OCI-LY1 (cell line): Measurements from ENCODE around the gene CELF2.

ENCODE experiments used
- H2AFZ ChIP-seq: fragments of 200-600 bp; sonication (generic), shearing (Covaris generic); 2 replicates; pipeline ENCODE4 v1.6.0; 2014; ENCODE audit warnings: antibody characterized with exemption, mild to moderate bottlenecking, low read length
- H3F3A ChIP-seq: fragments of 200-600 bp; sonication (generic), shearing (Covaris generic); 2 replicates; pipeline ENCODE4 v1.6.0; 2014; ENCODE audit warnings: mild to moderate bottlenecking, antibody characterized with exemption, low read length, moderate library complexity; ENCODE audit not compliant: insufficient read depth
- H3K27ac ChIP-seq: fragments of 200-600 bp; sonication (generic); 2 replicates; pipeline ENCODE4 v1.5.1; 2014; ENCODE audit warnings: low read length, mixed run types, mild to moderate bottlenecking, low read depth; ENCODE audit not compliant: poor library complexity, severe bottlenecking
- H3K27me3 ChIP-seq: fragments of 200-600 bp; sonication (generic); 2 replicates; pipeline ENCODE4 v1.6.0; 2014; ENCODE audit warnings: antibody characterized with exemption, mild to moderate bottlenecking, low read length, moderate library complexity; ENCODE audit not compliant: insufficient read depth
- H3K36me3 ChIP-seq: fragments of 200-600 bp; sonication (generic); 2 replicates; pipeline ENCODE4 v1.6.1; 2014; ENCODE audit warnings: mild to moderate bottlenecking, antibody characterized with exemption, low read length, moderate library complexity, mixed read lengths; ENCODE audit not compliant: insufficient read depth
- H3K4me1 ChIP-seq: fragments of 200-600 bp; sonication (generic); 2 replicates; pipeline ENCODE4 v1.5.1; 2014; ENCODE audit warnings: mild to moderate bottlenecking, low read length, moderate library complexity; ENCODE audit not compliant: insufficient read depth, severe bottlenecking
- H3K4me2 ChIP-seq: fragments of 200-600 bp; sonication (generic), shearing (Covaris generic); 2 replicates; pipeline ENCODE4 v1.6.1; 2014; ENCODE audit warnings: low read length
- H3K4me3 ChIP-seq: fragments of 200-600 bp; sonication (generic); 2 replicates; pipeline ENCODE4 v1.5.1; 2014; ENCODE audit warnings: low read length, low read depth, mild to moderate bottlenecking, mixed read lengths; ENCODE audit not compliant: poor library complexity, severe bottlenecking
- H3K79me2 ChIP-seq: fragments of 200-600 bp; shearing (Covaris generic); 2 replicates; pipeline ENCODE4 v1.6.1; 2016; ENCODE audit warnings: mixed run types, low read length, mixed read lengths; ENCODE audit not compliant: insufficient read depth
- H3K9ac ChIP-seq: fragments of 200-600 bp; sonication (generic), shearing (Covaris generic); 2 replicates; pipeline ENCODE4 v1.6.1; 2014; ENCODE audit warnings: mild to moderate bottlenecking, low read length, mixed read lengths
- H3K9me2 ChIP-seq: fragments of 200-600 bp; sonication (generic), shearing (Covaris generic); 2 replicates; pipeline ENCODE4 v1.6.1; 2014; ENCODE audit warnings: low read depth, mild to moderate bottlenecking, low read length, mixed read lengths
- H3K9me3 ChIP-seq: fragments of 200-600 bp; shearing (Covaris generic); 2 replicates; pipeline ENCODE4 v1.6.1; 2014; ENCODE audit warnings: low read length, mixed read lengths
- H4K20me1 ChIP-seq: fragments of 200-600 bp; sonication (generic), shearing (Covaris generic); 2 replicates; pipeline ENCODE4 v1.6.0; 2016; ENCODE audit warnings: mild to moderate bottlenecking, low read length; ENCODE audit not compliant: insufficient read depth
- EZH2 ChIP-seq: fragments of 200-600 bp; sonication (generic), shearing (Covaris generic); IDR thresholded peaks from 2 replicates; pipeline ENCODE4 v1.8.0; 2017; ENCODE audit warnings: borderline replicate concordance, mixed run types, mild to moderate bottlenecking, antibody characterized with exemption, low read length, moderate library complexity, mixed read lengths
- TF ChIP-seq, protein P1 (sequence below): fragments of 200-600 bp; sonication (generic), shearing (Covaris generic); IDR thresholded peaks from 2 replicates; pipeline ENCODE4 v1.5.1; 2017; ENCODE audit warnings: mild to moderate bottlenecking, antibody characterized with exemption, low read length, moderate library complexity, mixed read lengths

CELF2 gene

GRCh38 chr10:11089272-11089671 is 71.6 kb downstream of the CELF2 start:
- no peaks in the 10 kb centered on the region for H3K9me3 ChIP-seq
- H3K27me3 ChIP-seq: no peaks in the 10 kb centered on the region
- H3K27ac ChIP-seq: no peak overlapping the region
- H3K36me3 ChIP-seq: no peaks in the 10 kb centered on the region
- H2AFZ ChIP-seq: no peak overlapping the region
- no peaks in the 10 kb centered on the region for H3K4me1 ChIP-seq
- H3K4me2 ChIP-seq: no peak overlapping the region
- no peak overlapping the region for H3K9ac ChIP-seq
- no peaks in the 10 kb centered on the region for H4K20me1 ChIP-seq
- H3F3A ChIP-seq: no peaks in the 10 kb centered on the region
- H3K9me2 ChIP-seq: no peaks in the 10 kb centered on the region
- no peaks in the 10 kb centered on the region for H3K79me2 ChIP-seq
- H3K4me3 ChIP-seq: no peak overlapping the region
- TF ChIP-seq EZH2: no peak
- TF ChIP-seq, protein P1, sequence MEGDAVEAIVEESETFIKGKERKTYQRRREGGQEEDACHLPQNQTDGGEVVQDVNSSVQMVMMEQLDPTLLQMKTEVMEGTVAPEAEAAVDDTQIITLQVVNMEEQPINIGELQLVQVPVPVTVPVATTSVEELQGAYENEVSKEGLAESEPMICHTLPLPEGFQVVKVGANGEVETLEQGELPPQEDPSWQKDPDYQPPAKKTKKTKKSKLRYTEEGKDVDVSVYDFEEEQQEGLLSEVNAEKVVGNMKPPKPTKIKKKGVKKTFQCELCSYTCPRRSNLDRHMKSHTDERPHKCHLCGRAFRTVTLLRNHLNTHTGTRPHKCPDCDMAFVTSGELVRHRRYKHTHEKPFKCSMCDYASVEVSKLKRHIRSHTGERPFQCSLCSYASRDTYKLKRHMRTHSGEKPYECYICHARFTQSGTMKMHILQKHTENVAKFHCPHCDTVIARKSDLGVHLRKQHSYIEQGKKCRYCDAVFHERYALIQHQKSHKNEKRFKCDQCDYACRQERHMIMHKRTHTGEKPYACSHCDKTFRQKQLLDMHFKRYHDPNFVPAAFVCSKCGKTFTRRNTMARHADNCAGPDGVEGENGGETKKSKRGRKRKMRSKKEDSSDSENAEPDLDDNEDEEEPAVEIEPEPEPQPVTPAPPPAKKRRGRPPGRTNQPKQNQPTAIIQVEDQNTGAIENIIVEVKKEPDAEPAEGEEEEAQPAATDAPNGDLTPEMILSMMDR: no peak

- no peaks in the 10 kb centered on the region for H3K79me2 ChIP-seq
- H3K4me3 ChIP-seq: no peak overlapping the region
- H3K27ac ChIP-seq: no peak overlapping the region
- no peaks in the 10 kb centered on the region for H3F3A ChIP-seq
- no peak overlapping the region for H3K4me2 ChIP-seq
- H3K36me3 ChIP-seq: no peaks in the 10 kb centered on the region
- no peak overlapping the region for H2AFZ ChIP-seq
- no peaks in the 10 kb centered on the region for H3K9me3 ChIP-seq
- no peaks in the 10 kb centered on the region for H3K27me3 ChIP-seq
- TF ChIP-seq, protein P1: no peak
- TF ChIP-seq EZH2: no peak
- H3K9me2 ChIP-seq: no peaks in the 10 kb centered on the region
- no peak overlapping the region for H3K9ac ChIP-seq
- H3K4me1 ChIP-seq: no peaks in the 10 kb centered on the region
- no peaks in the 10 kb centered on the region for H4K20me1 ChIP-seq
These were observed 73.9 kb downstream of the CELF2 start for GRCh38 chr10:11091517-11092102.

- no peak overlapping the region for H3K4me2 ChIP-seq
- no peaks in the 10 kb centered on the region for H3K4me1 ChIP-seq
- no peaks in the 10 kb centered on the region for H3K9me3 ChIP-seq
- TF ChIP-seq, protein P1: no peak
- no peak for TF ChIP-seq EZH2
- H3F3A ChIP-seq: no peaks in the 10 kb centered on the region
- no peaks in the 10 kb centered on the region for H3K27me3 ChIP-seq
- no peaks in the 10 kb centered on the region for H3K9me2 ChIP-seq
- no peak overlapping the region for H3K4me3 ChIP-seq
- H4K20me1 ChIP-seq: no peaks in the 10 kb centered on the region
- H3K79me2 ChIP-seq: no peaks in the 10 kb centered on the region
- H3K36me3 ChIP-seq: no peaks in the 10 kb centered on the region
- no peak overlapping the region for H3K27ac ChIP-seq
- no peak overlapping the region for H2AFZ ChIP-seq
- H3K9ac ChIP-seq: no peak overlapping the region
These were observed 76.4 kb downstream of the CELF2 start for GRCh38 chr10:11093771-11094736.
